HCT116 (cell line): ENCODE measurements around the gene MCF2L2.

Source experiments
- CEBPB ChIP-seq: IDR thresholded peaks from 2 replicates; pipeline ENCODE4 v1.6.1; 2012; ENCODE audit warnings: low read depth
- ELF1 ChIP-seq: IDR thresholded peaks from 2 replicates; pipeline ENCODE4 v1.6.1; 2012; ENCODE audit warnings: low read depth, borderline replicate concordance
- EZH2 ChIP-seq: fragments of 200-600 bp; sonication (generic); IDR thresholded peaks from 2 replicates; pipeline ENCODE4 v1.6.1; 2017; ENCODE audit warnings: antibody characterized with exemption, mixed run types
- EZH2phosphoT487 ChIP-seq: fragments of 200-600 bp; IDR thresholded peaks from 2 replicates; pipeline ENCODE4 v1.6.1; 2018; ENCODE audit warnings: antibody characterized with exemption, borderline replicate concordance
- MAX ChIP-seq: IDR thresholded peaks from 2 replicates; pipeline ENCODE4 v1.6.1; 2012
- POLR2A ChIP-seq: IDR thresholded peaks from 2 replicates; pipeline ENCODE4 v1.7.0; 2011; ENCODE audit warnings: borderline replicate concordance; ENCODE audit not compliant: insufficient read depth, insufficient read length; ENCODE audit errors: extremely low read depth
- REST ChIP-seq: IDR thresholded peaks from 2 replicates; pipeline ENCODE4 v1.6.1; 2012; ENCODE audit warnings: low read depth
- SIN3A ChIP-seq: IDR thresholded peaks from 2 replicates; pipeline ENCODE4 v1.6.1; 2012; ENCODE audit warnings: low read depth
- SP1 ChIP-seq: IDR thresholded peaks from 2 replicates; pipeline ENCODE4 v1.6.1; 2012; ENCODE audit warnings: low read depth
- ZFX ChIP-seq: fragments of 450-650 bp; IDR thresholded peaks from 2 replicates; pipeline ENCODE4 v1.6.1; 2017
- TF ChIP-seq, protein P1 (sequence below), 3 experiments: fragments of 200-600 bp in 1 of 3; sonication (generic) in 1 of 3; IDR thresholded peaks in 2 of 3; conservative IDR thresholded peaks in 1 of 3; 2 replicates each; pipeline ENCODE4 v1.5.1; 2012 to 2017; ENCODE audit warnings: low read depth in 2 of 3, low read length in 2 of 3, antibody characterized with exemption in 1 of 3, borderline replicate concordance in 1 of 3, control low read depth in 1 of 3, mild to moderate bottlenecking in 1 of 3, mixed read lengths in 1 of 3, mixed run types in 1 of 3, moderate library complexity in 1 of 3; ENCODE audit not compliant: insufficient read depth in 1 of 3

GRCh38 chr3:183301937-183302580, 126.4 kb downstream of the MCF2L2 start:
- no peak for TF ChIP-seq SIN3A
- TF ChIP-seq EZH2phosphoT487, result no peak
- no peak for TF ChIP-seq REST
- TF ChIP-seq, protein P1, sequence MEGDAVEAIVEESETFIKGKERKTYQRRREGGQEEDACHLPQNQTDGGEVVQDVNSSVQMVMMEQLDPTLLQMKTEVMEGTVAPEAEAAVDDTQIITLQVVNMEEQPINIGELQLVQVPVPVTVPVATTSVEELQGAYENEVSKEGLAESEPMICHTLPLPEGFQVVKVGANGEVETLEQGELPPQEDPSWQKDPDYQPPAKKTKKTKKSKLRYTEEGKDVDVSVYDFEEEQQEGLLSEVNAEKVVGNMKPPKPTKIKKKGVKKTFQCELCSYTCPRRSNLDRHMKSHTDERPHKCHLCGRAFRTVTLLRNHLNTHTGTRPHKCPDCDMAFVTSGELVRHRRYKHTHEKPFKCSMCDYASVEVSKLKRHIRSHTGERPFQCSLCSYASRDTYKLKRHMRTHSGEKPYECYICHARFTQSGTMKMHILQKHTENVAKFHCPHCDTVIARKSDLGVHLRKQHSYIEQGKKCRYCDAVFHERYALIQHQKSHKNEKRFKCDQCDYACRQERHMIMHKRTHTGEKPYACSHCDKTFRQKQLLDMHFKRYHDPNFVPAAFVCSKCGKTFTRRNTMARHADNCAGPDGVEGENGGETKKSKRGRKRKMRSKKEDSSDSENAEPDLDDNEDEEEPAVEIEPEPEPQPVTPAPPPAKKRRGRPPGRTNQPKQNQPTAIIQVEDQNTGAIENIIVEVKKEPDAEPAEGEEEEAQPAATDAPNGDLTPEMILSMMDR (IDR thresholded peaks at IDR 0.05 in 2 of 3, conservative IDR thresholded peaks at IDR 0.05 in 1 of 3; ENCODE audit: borderline replicate concordance in 1 of 3, insufficient read depth in 1 of 3, low read depth in 2 of 3, low read length in 2 of 3), result no peak
- no peak for TF ChIP-seq CEBPB
- TF ChIP-seq EZH2, result no peak
- no peak for TF ChIP-seq POLR2A
- no peak for TF ChIP-seq ELF1
- TF ChIP-seq SP1, result no peak
- TF ChIP-seq MAX, result no peak
- TF ChIP-seq ZFX, result no peak
